ENCODE measurements around the gene BAZ1B. TPM values are rescaled to one million over a fixed set of nuclear protein-coding genes. Genes with fewer than 3 reads are reported as not detected.

BAZ1B gene
- total and polyA plus RNA-seq, 2 donors from 2014 or later = 10.4 to 52.0 TPM

DNA sequence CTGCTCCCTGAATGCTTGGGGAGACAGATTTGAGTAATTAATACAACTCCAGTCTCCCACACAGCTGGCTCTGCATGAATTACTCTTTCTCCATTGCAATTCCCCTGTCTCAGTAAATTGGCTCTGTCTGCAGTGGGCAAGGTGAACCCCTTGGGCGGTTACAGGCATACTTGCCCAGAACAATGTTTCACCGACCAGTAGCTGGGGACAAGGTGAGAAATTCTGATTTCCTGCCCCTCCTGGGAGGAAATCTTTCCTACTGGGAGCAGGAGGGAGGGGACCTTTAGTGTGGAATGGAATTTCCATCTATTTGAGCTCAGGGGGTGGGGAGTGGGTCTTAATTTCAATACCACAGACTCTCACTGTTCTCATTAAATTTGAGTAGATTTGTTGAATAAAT, 130.7 kb downstream of the BAZ1B start:
- Histone ChIP-seq H3K36me3 (ENCODE audit: control insufficient read depth in 2 of 3, insufficient read depth in 3 of 3, low read length in 3 of 3) (no peaks in the 10 kb centered on the region), H3K27ac (ENCODE audit: low read depth in 2 of 2, low read length in 2 of 2) (no peak overlapping the region), H3K9ac (ENCODE audit: low read length in 3 of 3) (no peak overlapping the region), H3K9me3 (ENCODE audit: control insufficient read depth in 2 of 3, insufficient read depth in 1 of 3, low read length in 3 of 3) (peaks cover 0 to 15% (median 3%) of the 10 kb centered on the region in 3 donors), H3K27me3 (ENCODE audit: control insufficient read depth, insufficient read depth, low read length) (no peaks in the 10 kb centered on the region), H3K4me1 (ENCODE audit: control insufficient read depth in 2 of 3, insufficient read depth in 2 of 3, low read depth in 1 of 3, low read length in 3 of 3) (no peaks in the 10 kb centered on the region), H3K4me3 (ENCODE audit: low read length in 3 of 3) (no peak overlapping the region)
- DNase-seq (no peak), FAIRE-seq (no peak)
- intact Hi-C loops (cut with DNase I) = no loop called here
- TF ChIP-seq, protein P1, sequence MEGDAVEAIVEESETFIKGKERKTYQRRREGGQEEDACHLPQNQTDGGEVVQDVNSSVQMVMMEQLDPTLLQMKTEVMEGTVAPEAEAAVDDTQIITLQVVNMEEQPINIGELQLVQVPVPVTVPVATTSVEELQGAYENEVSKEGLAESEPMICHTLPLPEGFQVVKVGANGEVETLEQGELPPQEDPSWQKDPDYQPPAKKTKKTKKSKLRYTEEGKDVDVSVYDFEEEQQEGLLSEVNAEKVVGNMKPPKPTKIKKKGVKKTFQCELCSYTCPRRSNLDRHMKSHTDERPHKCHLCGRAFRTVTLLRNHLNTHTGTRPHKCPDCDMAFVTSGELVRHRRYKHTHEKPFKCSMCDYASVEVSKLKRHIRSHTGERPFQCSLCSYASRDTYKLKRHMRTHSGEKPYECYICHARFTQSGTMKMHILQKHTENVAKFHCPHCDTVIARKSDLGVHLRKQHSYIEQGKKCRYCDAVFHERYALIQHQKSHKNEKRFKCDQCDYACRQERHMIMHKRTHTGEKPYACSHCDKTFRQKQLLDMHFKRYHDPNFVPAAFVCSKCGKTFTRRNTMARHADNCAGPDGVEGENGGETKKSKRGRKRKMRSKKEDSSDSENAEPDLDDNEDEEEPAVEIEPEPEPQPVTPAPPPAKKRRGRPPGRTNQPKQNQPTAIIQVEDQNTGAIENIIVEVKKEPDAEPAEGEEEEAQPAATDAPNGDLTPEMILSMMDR (IDR thresholded peaks at IDR 0.05; ENCODE audit: borderline replicate concordance, extremely low read depth, insufficient read depth) = no peak

Other genes with a start within 250 kb of the BAZ1B start
- gene NSUN5, start 213.5 kb downstream of the BAZ1B start, total RNA-seq = 25.8 TPM
- 24.2 TPM for gene NSUN5, start 213.5 kb downstream of the BAZ1B start, polyA plus RNA-seq (ENCODE audit: insufficient read depth, low read depth, low replicate concordance)
- 0.19 TPM for gene TRIM50, start 194.2 kb downstream of the BAZ1B start, total RNA-seq
- 14.0 TPM for gene TRIM50, start 194.2 kb downstream of the BAZ1B start, polyA plus RNA-seq (ENCODE audit: insufficient read depth, low read depth, low replicate concordance)
- gene FKBP6, start 194.1 kb downstream of the BAZ1B start, total RNA-seq = 0.13 TPM
- gene FKBP6, start 194.1 kb downstream of the BAZ1B start, polyA plus RNA-seq (ENCODE audit: insufficient read depth, low read depth, low replicate concordance) = not detected
- 0.22 TPM for gene FZD9, start 88.5 kb downstream of the BAZ1B start, total RNA-seq
- gene FZD9, start 88.5 kb downstream of the BAZ1B start, polyA plus RNA-seq (ENCODE audit: insufficient read depth, low read depth, low replicate concordance) = not detected
- gene BCL7B, start 35.4 kb upstream of the BAZ1B start, total RNA-seq = 55.4 TPM
- 67.3 TPM for gene BCL7B, start 35.4 kb upstream of the BAZ1B start, polyA plus RNA-seq (ENCODE audit: insufficient read depth, low read depth, low replicate concordance)
- 33.6 TPM for gene TBL2, start 56.3 kb upstream of the BAZ1B start, total RNA-seq
- 18.8 TPM for gene TBL2, start 56.3 kb upstream of the BAZ1B start, polyA plus RNA-seq (ENCODE audit: insufficient read depth, low read depth, low replicate concordance)
- gene MLXIPL, start 102.2 kb upstream of the BAZ1B start, total RNA-seq = 26.2 TPM
- 27.9 TPM for gene MLXIPL, start 102.2 kb upstream of the BAZ1B start, polyA plus RNA-seq (ENCODE audit: insufficient read depth, low read depth, low replicate concordance)
- gene VPS37D, start 145.5 kb upstream of the BAZ1B start, total RNA-seq = 13.2 TPM
- gene VPS37D, start 145.5 kb upstream of the BAZ1B start, polyA plus RNA-seq (ENCODE audit: insufficient read depth, low read depth, low replicate concordance) = 19.3 TPM
- 15.0 TPM for gene DNAJC30, start 161.2 kb upstream of the BAZ1B start, total RNA-seq
- 28.6 TPM for gene DNAJC30, start 161.2 kb upstream of the BAZ1B start, polyA plus RNA-seq (ENCODE audit: insufficient read depth, low read depth, low replicate concordance)
- gene BUD23, start 161.3 kb upstream of the BAZ1B start, total RNA-seq = 61.0 TPM
- gene BUD23, start 161.3 kb upstream of the BAZ1B start, polyA plus RNA-seq (ENCODE audit: insufficient read depth, low read depth, low replicate concordance) = 92.7 TPM
- gene STX1A, start 197.4 kb upstream of the BAZ1B start, total RNA-seq = 7.4 TPM
- gene STX1A, start 197.4 kb upstream of the BAZ1B start, polyA plus RNA-seq (ENCODE audit: insufficient read depth, low read depth, low replicate concordance) = 2.2 TPM
- gene ABHD11, start 216.5 kb upstream of the BAZ1B start, total RNA-seq = 95.7 TPM
- 55.3 TPM for gene ABHD11, start 216.5 kb upstream of the BAZ1B start, polyA plus RNA-seq (ENCODE audit: insufficient read depth, low read depth, low replicate concordance)
- 180 TPM for gene CLDN3, start 248.0 kb upstream of the BAZ1B start, total RNA-seq
- 76.5 TPM for gene CLDN3, start 248.0 kb upstream of the BAZ1B start, polyA plus RNA-seq (ENCODE audit: insufficient read depth, low read depth, low replicate concordance)

Measured in kidney (tissue), 14 donors.